HepG2 (cell line): Measurements from ENCODE around the gene PIP5KL1. TPM values are rescaled to one million over a fixed set of nuclear protein-coding genes. Genes with fewer than 3 reads are reported as not detected.

ENCODE experiments used
- CBX1 ChIP-seq: IDR thresholded peaks from one replicate; pipeline ENCODE4 v1.6.1; 2016; ENCODE audit warnings: antibody characterized with exemption, low read depth
- GTF2F1 ChIP-seq: fragments of 150-350 bp; IDR thresholded peaks from 2 replicates; pipeline ENCODE4 v1.6.1; 2014; ENCODE audit warnings: low read length
- HMG20A ChIP-seq: IDR thresholded peaks from 2 replicates; pipeline ENCODE4 v1.6.1; 2016; ENCODE audit warnings: borderline replicate concordance
- KDM3A ChIP-seq: IDR thresholded peaks from 2 replicates; pipeline ENCODE4 v1.6.1; 2018; ENCODE audit warnings: low read depth, missing compliant biosample characterization
- RFX3 ChIP-seq: IDR thresholded peaks from 2 replicates; pipeline ENCODE4 v1.6.1; 2016; ENCODE audit warnings: missing biosample characterization, missing genetic modification reagents
- SNAI1 ChIP-seq: sonication (generic); formaldehyde crosslinking; IDR thresholded peaks from 2 replicates; pipeline ENCODE4 v1.5.0; 2020; ENCODE audit warnings: mild to moderate bottlenecking, missing genetic modification reagents, borderline replicate concordance
- ZBTB37 ChIP-seq: sonication (generic); formaldehyde crosslinking; IDR thresholded peaks from 2 replicates; pipeline ENCODE4 v1.4.0; 2020; ENCODE audit warnings: mild to moderate bottlenecking, missing genetic modification reagents
- ZFP82 ChIP-seq: sonication (generic); formaldehyde crosslinking; IDR thresholded peaks from 2 replicates; pipeline ENCODE4 v1.5.1; 2020; ENCODE audit warnings: mild to moderate bottlenecking, missing genetic modification reagents, borderline replicate concordance
- ZNF616 ChIP-seq: sonication (generic); formaldehyde crosslinking; IDR thresholded peaks from 2 replicates; pipeline ENCODE4 v1.5.0; 2020; ENCODE audit warnings: low read depth, mild to moderate bottlenecking, missing genetic modification reagents
- polyA plus RNA-seq, 8 experiments: library from polyadenylated mRNA; depleted of rRNA in 3 of 8; stranded (reverse) in 7 of 8; unstranded in 1 of 8; fragments of >200 nt; fragmentation: Illumina TruSeq in 4 of 8; extraction: Trizol in 4 of 8; gene quantifications; 2 replicates each; pipeline versions ENCODE4 v1.2.1 to v1.2.3, GENCODE V29; 2011 to 2016; ENCODE audit warnings: low read depth in 4 of 8, missing spikeins in 1 of 8, mixed read lengths in 1 of 8; ENCODE audit not compliant: insufficient read depth in 1 of 8
- total RNA-seq, 5 experiments: library from RNA; depleted of rRNA; stranded (reverse); fragments of >200 nt; fragmentation: Illumina TruSeq; extraction: Trizol; gene quantifications; 2 replicates each; pipeline ENCODE4 v1.2.3, GENCODE V29; 2016; ENCODE audit warnings: low read depth in 1 of 5
- TF ChIP-seq, protein P1 (sequence below): sonication (generic); formaldehyde crosslinking; IDR thresholded peaks from 2 replicates; pipeline ENCODE4 v1.4.0; 2020; ENCODE audit warnings: missing genetic modification reagents
- TF ChIP-seq, protein P2 (sequence below), 2 experiments: sonication (generic) in 1 of 2; formaldehyde crosslinking in 1 of 2; IDR thresholded peaks; 2 replicates each; pipeline versions ENCODE4 v1.5.1 to v1.6.1; 2011 to 2020; ENCODE audit warnings: borderline replicate concordance in 1 of 2, low read depth in 1 of 2, low read length in 1 of 2, mild to moderate bottlenecking in 1 of 2, missing genetic modification reagents in 1 of 2, moderate library complexity in 1 of 2
- TF ChIP-seq, protein P3 (sequence below): sonication (generic); formaldehyde crosslinking; IDR thresholded peaks from 2 replicates; pipeline ENCODE4 v1.4.0; 2020; ENCODE audit warnings: missing genetic modification reagents
- TF ChIP-seq, protein P4 (sequence below): sonication (generic); formaldehyde crosslinking; IDR thresholded peaks from 2 replicates; pipeline ENCODE4 v1.4.0; 2020; ENCODE audit warnings: missing genetic modification reagents
- TF ChIP-seq, protein P5 (sequence below): IDR thresholded peaks from 2 replicates; pipeline ENCODE4 v1.6.1; 2016; ENCODE audit warnings: low read depth
- TF ChIP-seq, protein P6 (sequence below): sonication (generic); formaldehyde crosslinking; IDR thresholded peaks from 2 replicates; pipeline ENCODE4 v1.4.0; 2020; ENCODE audit warnings: missing genetic modification reagents, borderline replicate concordance
- TF ChIP-seq, protein P7 (sequence below): sonication (generic); formaldehyde crosslinking; conservative IDR thresholded peaks from 2 replicates; pipeline ENCODE4 v1.8.1; 2023; ENCODE audit warnings: missing genetic modification reagents

PIP5KL1 gene
- total and polyA plus RNA-seq, 2 of the 13 experiments (the other 11 are each of a cell fraction or from before 2014, with no cell fraction given), result 0.20 to 0.49 TPM

DNA sequence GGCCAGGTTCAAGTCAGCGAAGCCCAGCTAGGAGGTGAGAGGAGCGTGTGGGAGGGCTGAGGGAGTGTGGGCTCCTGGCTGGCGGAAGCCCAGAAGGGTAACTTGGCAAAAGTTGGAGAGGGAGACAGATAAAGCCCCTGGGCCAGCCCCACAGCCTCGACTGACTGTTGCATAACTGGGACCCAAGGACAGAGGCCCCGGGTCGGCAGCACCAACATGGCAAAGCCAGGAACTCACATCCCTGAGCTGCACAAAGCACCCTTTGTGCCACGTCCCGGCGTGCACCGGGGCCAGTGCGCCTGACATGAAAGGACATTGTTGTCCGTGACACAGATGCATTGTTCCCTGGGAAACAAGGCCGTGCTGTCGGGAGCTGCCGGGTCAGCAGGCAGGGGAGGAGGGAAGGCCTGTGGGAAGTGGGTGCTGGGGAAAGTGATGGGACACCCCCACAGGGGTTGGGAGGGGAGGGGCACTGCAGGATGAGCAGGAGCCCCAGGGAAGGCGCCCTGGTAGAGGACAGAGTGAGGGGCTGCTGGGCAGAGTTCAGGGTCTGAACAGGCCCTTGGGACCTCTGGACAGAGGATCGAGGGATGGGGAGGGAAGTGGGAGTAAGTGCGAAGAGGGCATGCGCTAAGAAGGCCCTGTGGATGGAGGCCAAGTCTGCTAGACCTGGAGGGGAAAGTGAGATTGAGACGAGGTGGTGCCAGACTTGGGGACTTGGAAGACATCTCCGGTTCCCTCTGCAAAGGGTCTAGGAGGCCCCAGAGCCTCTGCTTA, 20.1 kb upstream of the PIP5KL1 start (continued):
- TF ChIP-seq, protein P1, sequence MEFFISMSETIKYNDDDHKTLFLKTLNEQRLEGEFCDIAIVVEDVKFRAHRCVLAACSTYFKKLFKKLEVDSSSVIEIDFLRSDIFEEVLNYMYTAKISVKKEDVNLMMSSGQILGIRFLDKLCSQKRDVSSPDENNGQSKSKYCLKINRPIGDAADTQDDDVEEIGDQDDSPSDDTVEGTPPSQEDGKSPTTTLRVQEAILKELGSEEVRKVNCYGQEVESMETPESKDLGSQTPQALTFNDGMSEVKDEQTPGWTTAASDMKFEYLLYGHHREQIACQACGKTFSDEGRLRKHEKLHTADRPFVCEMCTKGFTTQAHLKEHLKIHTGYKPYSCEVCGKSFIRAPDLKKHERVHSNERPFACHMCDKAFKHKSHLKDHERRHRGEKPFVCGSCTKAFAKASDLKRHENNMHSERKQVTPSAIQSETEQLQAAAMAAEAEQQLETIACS (CRISPR knock-in tag), result no peak
- no peak for TF ChIP-seq GTF2F1
- peak; percentile 76; the same call in 1 of the 2 replicates for TF ChIP-seq HMG20A
- TF ChIP-seq, protein P2, sequence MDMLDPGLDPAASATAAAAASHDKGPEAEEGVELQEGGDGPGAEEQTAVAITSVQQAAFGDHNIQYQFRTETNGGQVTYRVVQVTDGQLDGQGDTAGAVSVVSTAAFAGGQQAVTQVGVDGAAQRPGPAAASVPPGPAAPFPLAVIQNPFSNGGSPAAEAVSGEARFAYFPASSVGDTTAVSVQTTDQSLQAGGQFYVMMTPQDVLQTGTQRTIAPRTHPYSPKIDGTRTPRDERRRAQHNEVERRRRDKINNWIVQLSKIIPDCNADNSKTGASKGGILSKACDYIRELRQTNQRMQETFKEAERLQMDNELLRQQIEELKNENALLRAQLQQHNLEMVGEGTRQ (IDR thresholded peaks at IDR 0.05; ENCODE audit: low read depth, low read length), result no peak
- TF ChIP-seq, protein P2 (CRISPR knock-in tag; IDR thresholded peaks at IDR 0.05; ENCODE audit: borderline replicate concordance), result no peak
- peak; percentile 34; the same call in 1 of the 2 replicates for TF ChIP-seq SNAI1 (CRISPR knock-in tag)
- TF ChIP-seq, protein P3, sequence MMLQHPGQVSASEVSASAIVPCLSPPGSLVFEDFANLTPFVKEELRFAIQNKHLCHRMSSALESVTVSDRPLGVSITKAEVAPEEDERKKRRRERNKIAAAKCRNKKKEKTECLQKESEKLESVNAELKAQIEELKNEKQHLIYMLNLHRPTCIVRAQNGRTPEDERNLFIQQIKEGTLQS, result peak; percentile 39; the same call in 1 of the 2 replicates
- TF ChIP-seq, protein P4, sequence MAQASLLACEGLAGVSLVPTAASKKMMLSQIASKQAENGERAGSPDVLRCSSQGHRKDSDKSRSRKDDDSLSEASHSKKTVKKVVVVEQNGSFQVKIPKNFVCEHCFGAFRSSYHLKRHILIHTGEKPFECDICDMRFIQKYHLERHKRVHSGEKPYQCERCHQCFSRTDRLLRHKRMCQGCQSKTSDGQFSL, result peak; percentile 83; the same call in 1 of the 2 replicates
- no peak for TF ChIP-seq CBX1
- peak; percentile 69 for TF ChIP-seq RFX3 (CRISPR knock-in tag)
- TF ChIP-seq KDM3A, result peak; percentile 90; the same call in 1 of the 2 replicates
- TF ChIP-seq, protein P5, sequence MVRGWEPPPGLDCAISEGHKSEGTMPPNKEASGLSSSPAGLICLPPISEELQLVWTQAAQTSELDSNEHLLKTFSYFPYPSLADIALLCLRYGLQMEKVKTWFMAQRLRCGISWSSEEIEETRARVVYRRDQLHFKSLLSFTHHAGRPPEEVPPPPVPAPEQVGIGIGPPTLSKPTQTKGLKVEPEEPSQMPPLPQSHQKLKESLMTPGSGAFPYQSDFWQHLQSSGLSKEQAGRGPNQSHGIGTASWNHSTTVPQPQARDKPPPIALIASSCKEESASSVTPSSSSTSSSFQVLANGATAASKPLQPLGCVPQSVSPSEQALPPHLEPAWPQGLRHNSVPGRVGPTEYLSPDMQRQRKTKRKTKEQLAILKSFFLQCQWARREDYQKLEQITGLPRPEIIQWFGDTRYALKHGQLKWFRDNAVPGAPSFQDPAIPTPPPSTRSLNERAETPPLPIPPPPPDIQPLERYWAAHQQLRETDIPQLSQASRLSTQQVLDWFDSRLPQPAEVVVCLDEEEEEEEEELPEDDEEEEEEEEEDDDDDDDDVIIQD (CRISPR knock-in tag), result no peak
- no peak for TF ChIP-seq ZNF616 (CRISPR knock-in tag)
- TF ChIP-seq, protein P6, sequence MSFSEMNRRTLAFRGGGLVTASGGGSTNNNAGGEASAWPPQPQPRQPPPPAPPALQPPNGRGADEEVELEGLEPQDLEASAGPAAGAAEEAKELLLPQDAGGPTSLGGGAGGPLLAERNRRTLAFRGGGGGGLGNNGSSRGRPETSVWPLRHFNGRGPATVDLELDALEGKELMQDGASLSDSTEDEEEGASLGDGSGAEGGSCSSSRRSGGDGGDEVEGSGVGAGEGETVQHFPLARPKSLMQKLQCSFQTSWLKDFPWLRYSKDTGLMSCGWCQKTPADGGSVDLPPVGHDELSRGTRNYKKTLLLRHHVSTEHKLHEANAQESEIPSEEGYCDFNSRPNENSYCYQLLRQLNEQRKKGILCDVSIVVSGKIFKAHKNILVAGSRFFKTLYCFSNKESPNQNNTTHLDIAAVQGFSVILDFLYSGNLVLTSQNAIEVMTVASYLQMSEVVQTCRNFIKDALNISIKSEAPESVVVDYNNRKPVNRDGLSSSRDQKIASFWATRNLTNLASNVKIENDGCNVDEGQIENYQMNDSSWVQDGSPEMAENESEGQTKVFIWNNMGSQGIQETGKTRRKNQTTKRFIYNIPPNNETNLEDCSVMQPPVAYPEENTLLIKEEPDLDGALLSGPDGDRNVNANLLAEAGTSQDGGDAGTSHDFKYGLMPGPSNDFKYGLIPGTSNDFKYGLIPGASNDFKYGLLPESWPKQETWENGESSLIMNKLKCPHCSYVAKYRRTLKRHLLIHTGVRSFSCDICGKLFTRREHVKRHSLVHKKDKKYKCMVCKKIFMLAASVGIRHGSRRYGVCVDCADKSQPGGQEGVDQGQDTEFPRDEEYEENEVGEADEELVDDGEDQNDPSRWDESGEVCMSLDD, result peak; percentile 93
- TF ChIP-seq ZBTB37 (CRISPR knock-in tag), result peak; percentile 100
- no peak for TF ChIP-seq ZFP82 (CRISPR knock-in tag)
- TF ChIP-seq, protein P7, sequence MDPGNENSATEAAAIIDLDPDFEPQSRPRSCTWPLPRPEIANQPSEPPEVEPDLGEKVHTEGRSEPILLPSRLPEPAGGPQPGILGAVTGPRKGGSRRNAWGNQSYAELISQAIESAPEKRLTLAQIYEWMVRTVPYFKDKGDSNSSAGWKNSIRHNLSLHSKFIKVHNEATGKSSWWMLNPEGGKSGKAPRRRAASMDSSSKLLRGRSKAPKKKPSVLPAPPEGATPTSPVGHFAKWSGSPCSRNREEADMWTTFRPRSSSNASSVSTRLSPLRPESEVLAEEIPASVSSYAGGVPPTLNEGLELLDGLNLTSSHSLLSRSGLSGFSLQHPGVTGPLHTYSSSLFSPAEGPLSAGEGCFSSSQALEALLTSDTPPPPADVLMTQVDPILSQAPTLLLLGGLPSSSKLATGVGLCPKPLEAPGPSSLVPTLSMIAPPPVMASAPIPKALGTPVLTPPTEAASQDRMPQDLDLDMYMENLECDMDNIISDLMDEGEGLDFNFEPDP (CRISPR knock-in tag), result no peak
